Stimulated activated CD4-positive, alpha-beta T cell treated with anti-CD3 and anti-CD28 coated beads, Interleukin-12 subunit alpha, Interleukin-12 subunit beta, amount 100 ng/mL, for 48 hours (primary cell): ENCODE data around the gene RHBG.

ENCODE experiments used
- DNase-seq, 3 donors: peaks; one replicate each; pipeline ENCODE4 v3.0.0-alpha.2; 2020; ENCODE audit warnings: low read depth in 2 of 3, low spot score in 1 of 3

RHBG gene

GRCh38 chr1:156402331-156403020 lies 33.5 kb downstream of the RHBG start:
- no peak for DNase-seq

- DNase-seq, result no peak
Observed at GRCh38 chr1:156405670-156406069, 36.7 kb downstream of the RHBG start.

DNA sequence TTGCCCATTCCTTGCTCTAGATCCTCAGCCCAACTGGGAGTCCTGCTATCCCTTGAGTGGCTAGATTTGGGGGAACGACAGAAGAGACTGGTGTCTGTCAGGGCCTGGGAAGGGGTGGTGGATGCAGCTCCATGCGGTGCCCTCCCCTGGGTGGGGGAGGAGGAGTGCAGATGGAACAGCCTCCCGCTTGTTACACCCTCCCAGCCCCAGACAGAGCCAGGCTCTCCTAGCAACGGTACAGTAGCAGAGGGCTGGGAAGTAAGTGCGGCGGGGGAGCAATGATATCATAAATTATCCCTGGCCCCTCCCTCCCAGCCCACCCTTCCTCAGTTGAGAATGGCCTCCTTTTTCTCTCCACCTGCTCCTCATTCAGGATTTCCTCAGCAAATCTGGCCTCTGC lies 37.2 kb downstream of the RHBG start:
- no peak for DNase-seq

DNA sequence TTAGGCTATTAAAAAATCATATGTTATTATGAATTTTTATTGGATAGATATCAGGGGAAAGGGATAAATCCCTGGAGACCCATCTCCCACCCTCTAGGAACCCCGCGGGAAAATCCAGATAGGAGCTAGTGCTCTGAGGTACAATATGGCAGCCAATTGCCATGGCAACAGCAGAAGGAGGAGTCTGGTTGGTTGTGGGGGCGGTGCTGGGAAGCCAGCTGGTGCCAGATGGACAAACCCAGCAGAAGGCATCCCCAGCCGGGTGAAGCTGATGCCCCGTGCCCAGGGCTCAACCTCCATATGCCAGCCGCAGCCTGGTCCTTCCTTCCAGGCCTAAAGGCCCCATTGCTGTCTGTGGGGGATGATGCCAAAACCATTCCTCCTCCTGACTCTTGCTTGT lies 38.3 kb downstream of the RHBG start:
- DNase-seq, result no peak

DNA sequence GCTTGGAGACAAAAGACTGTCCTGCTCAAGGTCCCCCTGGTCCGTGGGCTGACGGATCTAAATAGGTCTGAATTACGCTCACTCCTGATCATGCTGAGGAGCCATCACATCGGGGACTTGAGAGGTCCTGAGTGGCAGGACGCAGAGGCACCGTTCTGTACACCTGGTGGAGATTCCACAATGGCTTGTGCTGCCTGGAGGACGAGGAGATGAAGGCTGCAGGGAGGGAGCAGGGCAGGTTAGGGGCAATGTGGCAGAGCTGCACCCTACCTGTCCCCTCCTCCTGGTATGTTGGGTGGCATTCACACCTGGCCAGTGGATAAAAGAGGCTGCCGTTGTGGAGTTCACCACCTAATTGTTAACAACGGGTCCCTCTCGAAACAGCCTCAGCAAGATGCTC lies 38.7 kb downstream of the RHBG start:
- DNase-seq, result no peak

DNA sequence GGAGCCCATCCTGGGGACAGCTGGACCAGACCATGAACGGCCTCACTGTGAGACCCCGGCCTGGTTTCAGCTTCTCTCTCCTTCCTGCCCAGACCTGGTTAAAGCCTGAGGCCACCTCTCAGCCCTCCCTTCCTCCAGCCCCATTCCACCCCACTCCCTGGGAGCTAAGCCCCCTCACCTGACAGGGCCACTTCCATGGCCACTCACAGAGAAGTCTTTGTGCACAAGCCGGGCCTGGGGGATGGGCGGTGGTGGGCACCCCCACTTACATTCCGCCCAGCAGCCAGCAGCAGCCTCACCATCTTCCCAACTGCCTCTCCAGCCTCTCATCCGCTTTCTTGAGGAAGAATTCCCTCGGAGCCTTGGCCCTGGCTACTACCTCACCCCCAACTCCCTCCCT lies 40.4 kb downstream of the RHBG start:
- no peak for DNase-seq

GRCh38 chr1:156410238-156410637 lies 41.2 kb downstream of the RHBG start:
- DNase-seq, result no peak

DNA sequence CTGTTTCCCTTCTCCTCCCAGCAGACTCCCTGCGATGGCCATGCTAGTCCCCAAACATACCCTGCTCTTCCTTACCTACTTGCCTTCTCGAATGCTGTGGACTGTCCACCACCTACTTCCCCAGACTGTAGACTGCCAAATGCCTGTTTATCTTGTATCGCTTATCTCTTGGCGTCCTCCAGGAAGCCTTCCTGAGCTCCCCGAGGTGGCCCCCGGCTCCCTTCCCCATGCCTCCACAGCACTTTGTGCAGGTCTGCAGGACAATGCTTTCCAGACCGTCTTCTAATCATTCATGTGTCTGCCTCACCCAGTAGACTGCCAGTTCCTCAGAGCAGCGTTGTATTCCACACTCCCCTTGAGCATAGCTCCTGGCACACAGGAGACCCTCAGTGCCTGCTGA lies 41.7 kb downstream of the RHBG start:
- no peak for DNase-seq

- DNase-seq, result no peak
Observed at GRCh38 chr1:156412653-156413321, 43.8 kb downstream of the RHBG start.

- no peak for DNase-seq
Observed at GRCh38 chr1:156413391-156414246, 44.6 kb downstream of the RHBG start.

- no peak for DNase-seq
Observed at GRCh38 chr1:156414461-156415064, 45.6 kb downstream of the RHBG start.

- DNase-seq, result no peak
Observed at GRCh38 chr1:156416993-156417392, 48.0 kb downstream of the RHBG start.

DNA sequence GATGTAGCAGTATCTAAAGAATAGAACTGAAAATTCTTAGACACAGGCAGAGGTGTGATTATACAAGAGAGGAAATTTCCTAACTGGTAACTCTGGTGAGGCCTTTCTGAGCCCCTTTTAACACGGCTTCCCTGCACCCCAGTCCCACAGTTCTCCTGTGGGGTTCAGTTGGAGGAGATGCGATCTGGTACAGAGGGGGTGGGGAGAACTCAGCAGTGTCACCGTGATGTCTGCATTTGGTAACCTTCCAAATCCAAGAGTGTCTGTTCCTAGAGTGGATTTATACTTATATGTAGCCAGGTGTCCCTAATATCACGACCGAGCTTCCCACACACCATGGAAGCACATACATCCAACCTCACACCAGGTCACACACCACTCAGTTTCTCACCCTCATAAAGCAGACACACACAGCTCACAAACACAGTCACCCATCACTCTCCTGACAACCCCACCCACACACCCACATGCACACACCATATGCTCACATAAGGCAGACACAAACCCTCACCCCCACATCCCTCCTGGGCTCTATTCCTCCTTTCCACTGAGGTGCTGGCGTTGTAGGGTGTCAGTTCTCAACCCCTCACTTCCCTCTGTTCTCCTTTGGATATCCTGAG lies 48.5 kb downstream of the RHBG start:
- no peak for DNase-seq

- no peak for DNase-seq
Observed at GRCh38 chr1:156418416-156419070, 49.5 kb downstream of the RHBG start.

GRCh38 chr1:156419854-156420204 lies 50.8 kb downstream of the RHBG start:
- DNase-seq, result no peak

DNA sequence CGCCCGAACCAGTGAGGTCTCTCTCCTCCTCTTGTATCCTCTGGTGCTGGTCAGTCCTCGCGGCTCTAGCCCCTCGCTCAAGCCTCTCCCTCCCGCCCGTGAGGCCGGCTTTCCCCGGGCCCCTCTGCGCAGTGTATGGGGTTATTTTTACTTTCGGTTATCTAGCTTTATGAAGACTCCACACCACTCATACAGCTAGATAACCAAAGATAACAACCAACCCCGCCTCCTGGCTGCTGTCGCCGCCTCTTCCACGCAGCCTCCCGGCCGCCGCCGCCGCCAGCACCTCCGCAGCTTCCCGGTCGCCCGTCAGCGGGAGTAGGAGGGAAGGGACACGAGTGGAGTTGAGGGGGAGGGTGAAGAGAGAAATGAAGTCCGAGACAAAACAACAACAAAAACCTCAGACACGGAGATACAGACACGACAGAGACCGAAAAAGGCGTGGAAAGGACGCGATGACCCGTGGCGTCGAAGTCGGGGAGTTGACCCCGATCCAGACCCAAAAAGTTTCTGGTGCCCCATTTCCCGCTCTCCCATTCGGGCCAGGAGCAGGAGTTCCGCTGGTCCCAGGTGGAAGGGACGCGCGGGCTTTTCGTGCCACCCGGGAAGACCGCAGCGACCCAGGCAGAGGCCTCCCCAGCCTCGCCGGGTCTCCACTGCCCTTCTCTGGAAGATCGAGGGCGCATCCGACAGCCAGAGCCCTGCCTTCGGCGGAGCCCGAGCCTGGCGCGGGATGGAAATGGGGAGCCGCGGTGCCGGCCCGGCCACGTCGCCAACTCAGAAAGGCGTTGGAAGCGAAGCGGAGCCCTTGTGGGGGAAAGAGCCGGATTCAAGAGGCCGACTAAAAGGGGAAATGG lies 51.4 kb downstream of the RHBG start:
- no peak for DNase-seq

GRCh38 chr1:156421062-156421938 lies 52.3 kb downstream of the RHBG start:
- peak; percentile 52 to 68 (median 64) for DNase-seq

GRCh38 chr1:156421939-156422601 lies 53.1 kb downstream of the RHBG start:
- DNase-seq, result no peak
